NB4 (cell line): ENCODE measurements around the gene WWP2.

Source experiments
- DNase-seq: peaks from one replicate; pipeline ENCODE4 v3.0.0; 2010; ENCODE audit warnings: low read depth
- H3K4me3 ChIP-seq: one replicate; pipeline ENCODE4 v1.5.1; 2011; ENCODE audit warnings: mild to moderate bottlenecking, low read depth, low read length, moderate library complexity
- MYC ChIP-seq: IDR thresholded peaks from 2 replicates; pipeline ENCODE4 v1.6.1; 2011; ENCODE audit warnings: low read depth, low read length
- POLR2A ChIP-seq: IDR thresholded peaks from 2 replicates; pipeline ENCODE4 v1.6.1; 2011; ENCODE audit warnings: mild to moderate bottlenecking; ENCODE audit not compliant: insufficient read length; ENCODE audit errors: extremely low read depth
- TF ChIP-seq, protein P1 (sequence below): IDR thresholded peaks from one replicate; pipeline ENCODE4 v1.5.1; 2012; ENCODE audit warnings: low read depth, low read length
- TF ChIP-seq, protein P2 (sequence below): IDR thresholded peaks from 2 replicates; pipeline ENCODE4 v1.6.1; 2011; ENCODE audit warnings: low read depth, low read length

WWP2 gene

DNA sequence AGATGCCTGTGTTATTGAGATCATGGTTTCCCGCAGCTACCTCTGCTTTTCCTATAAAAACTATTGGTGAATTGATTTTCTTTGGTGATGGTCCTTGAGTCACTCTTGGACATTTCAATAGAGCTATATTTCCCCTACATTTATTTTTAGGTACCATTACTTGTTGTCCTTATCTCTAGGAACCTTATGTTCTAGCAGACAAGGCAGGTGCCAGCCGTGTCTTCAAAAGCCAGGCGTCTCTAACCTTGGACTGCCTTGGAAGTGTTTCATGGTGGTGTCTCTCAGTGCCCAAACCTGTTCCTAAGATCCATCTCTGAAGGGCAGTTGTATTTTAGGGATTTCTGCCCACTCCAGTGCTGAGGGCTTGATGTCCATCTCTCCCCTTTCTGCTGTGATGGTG is 111.7 kb downstream of the WWP2 start:
- TF ChIP-seq MYC (no peak), POLR2A (no peak)
- TF ChIP-seq, protein P1, sequence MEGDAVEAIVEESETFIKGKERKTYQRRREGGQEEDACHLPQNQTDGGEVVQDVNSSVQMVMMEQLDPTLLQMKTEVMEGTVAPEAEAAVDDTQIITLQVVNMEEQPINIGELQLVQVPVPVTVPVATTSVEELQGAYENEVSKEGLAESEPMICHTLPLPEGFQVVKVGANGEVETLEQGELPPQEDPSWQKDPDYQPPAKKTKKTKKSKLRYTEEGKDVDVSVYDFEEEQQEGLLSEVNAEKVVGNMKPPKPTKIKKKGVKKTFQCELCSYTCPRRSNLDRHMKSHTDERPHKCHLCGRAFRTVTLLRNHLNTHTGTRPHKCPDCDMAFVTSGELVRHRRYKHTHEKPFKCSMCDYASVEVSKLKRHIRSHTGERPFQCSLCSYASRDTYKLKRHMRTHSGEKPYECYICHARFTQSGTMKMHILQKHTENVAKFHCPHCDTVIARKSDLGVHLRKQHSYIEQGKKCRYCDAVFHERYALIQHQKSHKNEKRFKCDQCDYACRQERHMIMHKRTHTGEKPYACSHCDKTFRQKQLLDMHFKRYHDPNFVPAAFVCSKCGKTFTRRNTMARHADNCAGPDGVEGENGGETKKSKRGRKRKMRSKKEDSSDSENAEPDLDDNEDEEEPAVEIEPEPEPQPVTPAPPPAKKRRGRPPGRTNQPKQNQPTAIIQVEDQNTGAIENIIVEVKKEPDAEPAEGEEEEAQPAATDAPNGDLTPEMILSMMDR = no peak
- DNase-seq = no peak
- H3K4me3 ChIP-seq = no peak overlapping the region

DNA sequence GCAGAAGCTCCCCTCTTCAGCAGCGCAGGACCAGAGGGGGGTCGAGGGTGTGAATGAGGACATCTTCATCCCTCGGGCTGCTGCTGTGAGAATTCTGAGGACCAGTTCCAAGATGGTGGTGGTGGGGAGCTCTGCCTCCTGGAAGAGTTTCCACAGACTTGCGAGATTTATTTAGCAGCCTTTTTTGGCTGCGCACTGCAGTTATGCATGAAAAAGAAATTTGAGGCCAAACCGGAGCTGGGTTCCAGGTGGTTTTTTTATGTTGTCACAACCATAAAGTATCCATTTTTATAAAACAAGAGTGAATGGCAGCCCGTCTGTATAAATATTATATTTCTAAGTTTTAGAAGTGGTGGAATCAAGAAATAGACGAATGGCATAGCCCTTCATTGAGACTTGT is 112.1 kb downstream of the WWP2 start:
- H3K4me3 ChIP-seq = no peak overlapping the region
- no peak for DNase-seq
- TF ChIP-seq POLR2A (no peak), MYC (no peak)
- TF ChIP-seq, protein P2, sequence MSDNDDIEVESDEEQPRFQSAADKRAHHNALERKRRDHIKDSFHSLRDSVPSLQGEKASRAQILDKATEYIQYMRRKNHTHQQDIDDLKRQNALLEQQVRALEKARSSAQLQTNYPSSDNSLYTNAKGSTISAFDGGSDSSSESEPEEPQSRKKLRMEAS = no peak
- TF ChIP-seq, protein P1 = no peak

DNA sequence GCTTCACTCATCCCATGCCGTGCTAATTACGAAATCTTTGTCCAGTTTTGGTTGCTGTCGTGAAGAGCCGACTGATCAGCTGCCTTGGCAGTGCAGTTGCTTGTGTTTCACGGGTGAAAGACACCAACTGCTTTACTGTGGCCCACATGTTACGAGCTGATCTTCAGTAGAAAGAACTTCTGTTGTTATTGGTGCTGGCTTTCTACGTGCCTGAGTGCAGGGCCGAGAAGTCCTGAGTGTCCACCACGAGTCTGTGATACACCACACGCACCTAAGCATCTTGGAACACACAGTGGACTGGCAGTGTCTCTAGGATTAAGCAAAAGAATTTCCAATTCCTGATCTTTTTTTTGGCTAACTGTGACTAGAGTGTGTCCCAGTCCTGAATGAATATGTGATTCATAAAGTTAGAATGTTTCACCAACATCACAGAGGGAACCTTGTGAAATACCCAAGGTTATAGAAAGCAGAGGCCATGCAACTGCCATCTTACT is 118.6 kb downstream of the WWP2 start:
- TF ChIP-seq MYC = no peak
- TF ChIP-seq, protein P1 = no peak
- TF ChIP-seq POLR2A = no peak
- TF ChIP-seq, protein P2 = no peak
- H3K4me3 ChIP-seq = no peak overlapping the region
- no peak for DNase-seq

DNA sequence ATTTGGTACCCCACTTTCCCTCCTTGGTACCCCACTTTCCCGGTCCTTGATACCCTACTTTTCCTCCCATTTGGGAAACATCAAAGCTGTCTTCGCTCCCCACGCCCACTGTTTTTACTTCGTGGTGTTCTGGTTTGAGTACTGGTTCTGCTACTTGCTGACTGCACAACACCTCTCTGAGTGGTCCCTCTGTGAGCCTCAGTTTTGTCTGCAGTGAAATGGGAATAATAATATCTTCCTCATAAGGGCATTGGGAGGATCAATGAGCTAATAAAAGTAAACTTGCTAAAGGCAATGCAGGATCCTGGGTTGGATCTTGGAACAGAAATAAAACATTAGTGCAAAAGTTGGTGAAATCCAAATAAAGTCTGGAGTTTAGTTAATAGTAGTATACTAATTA is 119.0 kb downstream of the WWP2 start:
- TF ChIP-seq, protein P2 = no peak
- TF ChIP-seq POLR2A (no peak), MYC (no peak)
- TF ChIP-seq, protein P1 = no peak
- no peak for DNase-seq
- H3K4me3 ChIP-seq = no peak overlapping the region

DNA sequence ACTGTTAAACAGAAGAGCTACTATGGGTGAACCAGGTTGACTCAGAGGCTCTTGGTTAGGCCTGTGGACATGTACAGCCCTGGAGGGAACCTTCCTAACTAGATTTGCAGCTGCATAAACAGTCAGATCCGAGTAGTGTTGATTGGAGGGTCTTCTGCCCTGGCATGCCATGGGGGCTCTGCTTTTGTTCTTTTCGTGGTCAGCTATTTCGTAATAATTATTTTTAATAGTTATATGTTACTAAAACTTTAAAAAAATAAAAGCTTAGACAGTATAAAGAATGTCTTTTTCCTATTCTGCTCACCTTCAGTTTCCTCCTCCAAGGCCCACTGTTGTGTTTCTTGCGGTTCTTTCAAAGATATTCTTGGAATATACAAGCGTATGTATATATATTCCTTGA is 121.6 kb downstream of the WWP2 start:
- TF ChIP-seq, protein P1 = no peak
- no peak for TF ChIP-seq MYC
- TF ChIP-seq, protein P2 = no peak
- TF ChIP-seq POLR2A = no peak
- no peak for DNase-seq
- H3K4me3 ChIP-seq = no peak overlapping the region

DNA sequence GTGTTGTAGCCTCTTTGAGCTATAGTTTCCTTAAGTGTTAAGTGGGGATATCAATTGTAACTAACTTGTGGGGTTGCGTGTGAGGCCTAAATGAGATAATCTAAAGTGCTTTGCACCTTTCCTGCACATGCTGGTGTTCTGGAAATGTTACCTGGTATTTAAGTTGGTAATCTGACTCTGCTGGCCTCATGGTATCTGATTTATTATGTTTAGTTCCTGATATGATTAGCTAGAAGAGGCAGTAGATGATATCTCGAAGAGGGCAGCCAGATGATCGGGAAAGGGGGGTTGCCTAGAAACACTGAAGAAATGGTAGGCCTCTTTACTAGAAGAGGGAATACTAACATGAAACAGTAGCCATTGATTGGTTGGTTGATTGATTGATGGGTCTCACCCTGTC is 123.6 kb downstream of the WWP2 start:
- TF ChIP-seq, protein P1 = no peak
- TF ChIP-seq MYC = no peak
- TF ChIP-seq POLR2A = no peak
- TF ChIP-seq, protein P2 = no peak
- DNase-seq = no peak
- no peak overlapping the region for H3K4me3 ChIP-seq
